GM23248 (cell line): ENCODE measurements around the gene KIF25. TPM values are rescaled to one million over a fixed set of nuclear protein-coding genes. Genes with fewer than 3 reads are reported as not detected.

Experiments used
- DNase-seq: peaks from one replicate; pipeline ENCODE4 v3.0.0-alpha.2; 2015
- H2AFZ ChIP-seq: fragments of 200-600 bp; sonication (generic); 2 replicates; pipeline ENCODE4 v1.6.1; 2016; ENCODE audit warnings: antibody characterized with exemption
- H3F3A ChIP-seq: fragments of 200-600 bp; sonication (generic); 2 replicates; pipeline ENCODE4 v1.6.1; 2016; ENCODE audit warnings: mild to moderate bottlenecking, antibody characterized with exemption, mixed run types; ENCODE audit not compliant: insufficient read depth
- H3K27ac ChIP-seq: fragments of 200-600 bp; sonication (generic); 2 replicates; pipeline ENCODE4 v1.5.1; 2016; ENCODE audit warnings: mild to moderate bottlenecking
- H3K27me3 ChIP-seq: fragments of 200-600 bp; sonication (generic); replicated peaks from 2 replicates; pipeline ENCODE4 v1.6.1; 2016; ENCODE audit warnings: mild to moderate bottlenecking; ENCODE audit not compliant: insufficient read depth
- H3K36me3 ChIP-seq: fragments of 200-600 bp; sonication (generic); 2 replicates; pipeline ENCODE4 v1.6.1; 2016; ENCODE audit warnings: low read depth, mild to moderate bottlenecking
- H3K4me1 ChIP-seq: fragments of 200-600 bp; sonication (generic); 2 replicates; pipeline ENCODE4 v1.6.1; 2016; ENCODE audit warnings: mild to moderate bottlenecking; ENCODE audit not compliant: insufficient read depth
- H3K4me2 ChIP-seq: fragments of 200-600 bp; sonication (generic); one replicate; pipeline ENCODE4 v1.6.1; 2016; ENCODE audit warnings: mild to moderate bottlenecking; ENCODE audit not compliant: unreplicated experiment
- H3K4me3 ChIP-seq: fragments of 200-600 bp; sonication (generic); 2 replicates; pipeline ENCODE4 v1.5.1; 2016; ENCODE audit warnings: mild to moderate bottlenecking
- H3K79me2 ChIP-seq: fragments of 200-600 bp; sonication (generic); 2 replicates; pipeline ENCODE4 v1.6.1; 2016; ENCODE audit warnings: mild to moderate bottlenecking; ENCODE audit not compliant: insufficient read depth
- H3K9ac ChIP-seq: fragments of 200-600 bp; sonication (generic); 2 replicates; pipeline ENCODE4 v1.6.1; 2016; ENCODE audit warnings: mild to moderate bottlenecking
- H3K9me2 ChIP-seq: fragments of 200-600 bp; sonication (generic); 2 replicates; pipeline ENCODE4 v1.6.1; 2016; ENCODE audit warnings: mixed run types, mild to moderate bottlenecking, moderate library complexity; ENCODE audit not compliant: insufficient read depth
- H3K9me3 ChIP-seq: fragments of 200-600 bp; sonication (generic); one replicate; pipeline ENCODE4 v1.6.1; 2017; ENCODE audit warnings: low read depth
- H4K20me1 ChIP-seq: fragments of 200-600 bp; sonication (generic); 2 replicates; pipeline ENCODE4 v1.6.0; 2016; ENCODE audit not compliant: insufficient read depth
- EZH2 ChIP-seq: fragments of 200-600 bp; sonication (generic); IDR thresholded peaks from 2 replicates; pipeline ENCODE4 v1.6.1; 2018; ENCODE audit warnings: antibody characterized with exemption, mild to moderate bottlenecking; ENCODE audit not compliant: insufficient read depth, poor library complexity, severe bottlenecking
- EZH2phosphoT487 ChIP-seq: fragments of 200-600 bp; sonication (generic); IDR thresholded peaks from 2 replicates; pipeline ENCODE4 v1.6.1; 2018; ENCODE audit warnings: antibody characterized with exemption, moderate library complexity, mild to moderate bottlenecking, low read depth; ENCODE audit not compliant: insufficient read depth
- WGBS, 2 experiments: methylation state at CpG; one replicate each; pipeline ENCODE4 v1.1.6; 2015 to 2017; ENCODE audit warnings: low lambda C conversion rate in 2 of 2, low coverage in 1 of 2; ENCODE audit errors: missing lambda C conversion rate in 2 of 2; 5-methylcytosine and 5-hydroxymethylcytosine counted together
- in situ Hi-C: fragments of 300-500 bp; cut with MboI; formaldehyde crosslinking; loops from 2 replicates; pipeline ENCODE4 v1.15.0; 2020
- polyA plus RNA-seq: library from polyadenylated mRNA; unstranded; fragments of >200 nt; fragmentation: Nextera tagmentation; extraction: Ambion mirVana; gene quantifications from 2 replicates; pipeline ENCODE4 v1.2.1, GENCODE V29; 2016
- total RNA-seq: library from RNA; depleted of rRNA; stranded (reverse); fragments of >200 nt; shearing (Covaris generic); gene quantifications from 2 replicates; pipeline ENCODE4 v1.2.3, GENCODE V29; 2014

Gene KIF25
- total and polyA plus RNA-seq, 2 experiments from 2014 or later = not detected

DNA sequence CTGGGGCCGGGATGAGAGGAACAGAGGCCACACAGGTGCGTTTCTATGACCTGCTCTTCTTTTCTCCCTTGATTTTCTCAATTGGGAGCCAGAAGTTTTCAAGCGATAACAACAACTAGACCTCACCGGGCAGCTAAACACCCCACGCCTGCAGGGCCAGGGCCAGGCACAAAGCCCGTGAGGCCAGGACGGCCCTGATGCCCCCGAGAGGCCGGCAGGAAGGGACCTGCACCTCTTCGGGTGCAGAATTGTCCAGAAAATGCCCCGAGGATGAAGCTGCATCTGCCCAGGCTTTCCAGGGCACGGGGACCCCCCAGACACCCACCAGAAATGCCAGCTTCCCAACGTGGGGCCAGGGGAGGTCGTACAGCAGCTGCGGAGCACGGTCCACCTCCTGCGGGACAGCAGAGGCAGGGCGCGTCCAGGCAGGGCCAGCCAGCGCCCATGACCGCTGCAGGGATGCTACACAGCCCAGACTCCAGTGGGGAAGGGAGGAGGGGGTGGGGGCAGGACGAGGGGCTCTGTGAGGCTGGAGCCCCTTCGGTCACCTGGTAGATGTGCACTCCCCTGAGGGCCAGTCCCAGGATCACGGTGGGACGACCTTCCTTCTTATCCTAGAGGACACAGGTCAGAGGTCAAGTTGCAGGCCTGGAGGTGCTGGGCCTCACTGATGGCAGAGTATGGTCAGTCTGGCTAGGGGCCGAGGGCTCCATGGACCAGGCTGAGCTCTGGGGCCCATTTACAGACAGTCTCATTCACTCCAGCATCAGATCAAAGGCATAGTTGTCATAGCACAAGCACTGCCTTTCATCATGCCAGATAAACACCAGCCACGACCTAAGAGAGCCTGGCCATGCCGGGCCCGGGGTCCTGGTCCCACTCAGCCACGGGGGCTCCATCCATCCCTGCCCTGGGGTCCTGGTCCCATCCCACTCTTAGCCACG lies 65.1 kb downstream of the KIF25 start:
- no peak overlapping the region for H3K9ac ChIP-seq
- H3K4me3 ChIP-seq = no peak overlapping the region
- no peak overlapping the region for H3K27ac ChIP-seq
- no peak for TF ChIP-seq EZH2
- TF ChIP-seq EZH2phosphoT487 = no peak
- H3K4me1 ChIP-seq = no peaks in the 10 kb centered on the region
- H3K27me3 ChIP-seq = no peaks in the 10 kb centered on the region
- H2AFZ ChIP-seq = no peak overlapping the region
- no peaks in the 10 kb centered on the region for H3K36me3 ChIP-seq
- no peak overlapping the region for H3K4me2 ChIP-seq
- H4K20me1 ChIP-seq = no peaks in the 10 kb centered on the region
- H3K9me2 ChIP-seq = no peaks in the 10 kb centered on the region
- 67 to 74% methylated on average over 26 to 31 of the region's 31 CpGs for WGBS, 2 experiments
- no peaks in the 10 kb centered on the region for H3K79me2 ChIP-seq
- in situ Hi-C loops = no loop called here
- no peaks in the 10 kb centered on the region for H3F3A ChIP-seq
- H3K9me3 ChIP-seq = no peaks in the 10 kb centered on the region
- DNase-seq = no peak

- H3K27me3 ChIP-seq = no peaks in the 10 kb centered on the region
- H3K9me3 ChIP-seq = no peaks in the 10 kb centered on the region
- no peaks in the 10 kb centered on the region for H3K79me2 ChIP-seq
- H3K4me3 ChIP-seq = no peak overlapping the region
- H3K9ac ChIP-seq = no peak overlapping the region
- H3F3A ChIP-seq = no peaks in the 10 kb centered on the region
- no peaks in the 10 kb centered on the region for H4K20me1 ChIP-seq
- H2AFZ ChIP-seq = no peak overlapping the region
- 61 to 77% methylated on average over 12 of the region's 13 CpGs for WGBS, 2 experiments
- TF ChIP-seq EZH2 (no peak), EZH2phosphoT487 (no peak)
- H3K27ac ChIP-seq = no peak overlapping the region
- no peaks in the 10 kb centered on the region for H3K36me3 ChIP-seq
- H3K4me1 ChIP-seq = no peaks in the 10 kb centered on the region
- no peak overlapping the region for H3K4me2 ChIP-seq
- DNase-seq = no peak
- in situ Hi-C loops = no loop called here
- H3K9me2 ChIP-seq = no peaks in the 10 kb centered on the region
These were observed 66.0 kb downstream of the KIF25 start for GRCh38 chr6:168063431-168063830.

GRCh38 chr6:168064226-168064807 lies 66.8 kb downstream of the KIF25 start:
- TF ChIP-seq EZH2 (no peak), EZH2phosphoT487 (no peak)
- Histone ChIP-seq H4K20me1 (no peaks in the 10 kb centered on the region), H2AFZ (no peak overlapping the region), H3K4me3 (no peak overlapping the region), H3K36me3 (no peaks in the 10 kb centered on the region), H3F3A (no peaks in the 10 kb centered on the region), H3K79me2 (no peaks in the 10 kb centered on the region), H3K9ac (no peak overlapping the region), H3K9me2 (no peaks in the 10 kb centered on the region), H3K27me3 (0 out of 2 replicates have a peak, but pooled peaks cover 3% of the 10 kb centered on the region), H3K9me3 (no peaks in the 10 kb centered on the region), H3K4me2 (no peak overlapping the region), H3K4me1 (no peaks in the 10 kb centered on the region), H3K27ac (no peak overlapping the region)
- in situ Hi-C loops = no loop called here
- 85 to 88% methylated on average over 11 of the region's 11 CpGs for WGBS, 2 experiments
- no peak for DNase-seq

DNA sequence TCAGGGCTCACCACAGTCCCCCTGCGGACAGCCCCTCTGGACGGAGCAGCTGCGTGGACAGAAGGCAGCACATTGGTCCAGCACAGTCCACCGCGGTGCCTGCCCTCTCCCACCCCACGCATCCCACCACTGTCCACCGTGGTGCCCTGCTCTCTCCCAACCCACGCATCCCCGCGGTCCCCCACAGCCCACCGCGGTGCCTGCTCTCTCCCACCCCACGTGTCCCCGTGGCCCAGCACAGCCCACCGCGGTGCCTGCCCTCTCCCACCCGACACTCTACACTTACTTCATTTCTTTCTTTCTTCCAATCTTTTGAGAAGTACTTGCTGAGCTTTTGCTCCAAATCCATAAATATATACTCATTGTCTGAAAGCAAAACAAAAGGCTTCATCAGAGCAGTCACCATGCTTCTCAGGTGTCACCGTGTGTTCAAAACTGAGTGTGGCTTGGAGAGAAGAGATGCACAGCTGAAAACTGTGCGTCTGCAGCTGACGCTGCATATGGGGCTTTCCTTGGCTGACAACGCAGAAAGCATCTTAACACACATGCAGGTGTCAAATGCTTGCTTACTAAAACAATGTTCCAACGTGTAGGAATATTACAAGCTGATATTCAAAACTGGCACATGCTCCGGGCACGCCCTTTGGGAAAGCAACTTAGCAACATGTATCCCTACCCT lies 69.7 kb downstream of the KIF25 start:
- no peak for DNase-seq
- TF ChIP-seq EZH2phosphoT487 = no peak
- TF ChIP-seq EZH2 = no peak
- H3K36me3 ChIP-seq = no peaks in the 10 kb centered on the region
- H3K27ac ChIP-seq = no peak overlapping the region
- H3K27me3 ChIP-seq = 0 out of 2 replicates have a peak, but pooled peaks cover 13% of the 10 kb centered on the region
- H3K9me3 ChIP-seq = no peaks in the 10 kb centered on the region
- in situ Hi-C loops = no loop called here
- no peaks in the 10 kb centered on the region for H3K4me1 ChIP-seq
- H4K20me1 ChIP-seq = no peaks in the 10 kb centered on the region
- no peak overlapping the region for H3K4me3 ChIP-seq
- no peak overlapping the region for H3K4me2 ChIP-seq
- no peaks in the 10 kb centered on the region for H3K79me2 ChIP-seq
- H3F3A ChIP-seq = no peaks in the 10 kb centered on the region
- H3K9ac ChIP-seq = no peak overlapping the region
- WGBS, 2 experiments = 79 to 81% methylated on average over 18 to 24 of the region's 24 CpGs
- H2AFZ ChIP-seq = no peak overlapping the region
- no peaks in the 10 kb centered on the region for H3K9me2 ChIP-seq
